SKM-1 treated with dmso at 0.1 percent for 144 hours (cell line): Measurements from ENCODE around the gene GRK5.

Source experiments
- DNase-seq: peaks from one replicate; lab custom pipeline; 2025; ENCODE audit not compliant: unreplicated experiment; lab: John Stamatoyannopoulos, UW

Gene GRK5

GRCh38 chr10:119357412-119358151 lies 150.2 kb downstream of the GRK5 start:
- DNase-seq, result no peak

GRCh38 chr10:119358152-119358512 lies 150.8 kb downstream of the GRK5 start:
- no peak for DNase-seq

- no peak for DNase-seq
Observed at GRCh38 chr10:119358567-119358966, 151.2 kb downstream of the GRK5 start.

GRCh38 chr10:119359025-119359424 lies 151.7 kb downstream of the GRK5 start:
- DNase-seq, result no peak

GRCh38 chr10:119360181-119360921 lies 153.0 kb downstream of the GRK5 start:
- peak; percentile 20 for DNase-seq

- no peak for DNase-seq
Observed at GRCh38 chr10:119361037-119361436, 153.7 kb downstream of the GRK5 start.

- no peak for DNase-seq
Observed at GRCh38 chr10:119362122-119362521, 154.8 kb downstream of the GRK5 start.

- no peak for DNase-seq
Observed at GRCh38 chr10:119364645-119365600, 157.6 kb downstream of the GRK5 start.

GRCh38 chr10:119365773-119366599 lies 158.6 kb downstream of the GRK5 start:
- DNase-seq, result no peak

- no peak for DNase-seq
Observed at GRCh38 chr10:119367841-119368549, 160.6 kb downstream of the GRK5 start.

GRCh38 chr10:119368581-119368980 lies 161.2 kb downstream of the GRK5 start:
- DNase-seq, result no peak

- DNase-seq, result no peak
Observed at GRCh38 chr10:119368991-119369869, 161.9 kb downstream of the GRK5 start.

- no peak for DNase-seq
Observed at GRCh38 chr10:119370111-119370741, 162.9 kb downstream of the GRK5 start.

GRCh38 chr10:119370972-119371703 lies 163.8 kb downstream of the GRK5 start:
- no peak for DNase-seq

GRCh38 chr10:119371704-119372663 lies 164.6 kb downstream of the GRK5 start:
- no peak for DNase-seq

GRCh38 chr10:119373294-119374102 lies 166.1 kb downstream of the GRK5 start:
- DNase-seq, result no peak
